CD14-positive monocyte (primary cell): Measurements from ENCODE around the gene FOXD1. TPM values are rescaled to one million over a fixed set of nuclear protein-coding genes. Genes with fewer than 3 reads are reported as not detected.

Experiments
- DNase-seq, 3 donors: peaks; one replicate each; pipeline ENCODE4 v3.0.0-alpha.2; 2011 to 2022
- H2AFZ ChIP-seq: 2 replicates; pipeline ENCODE4 v1.6.0; 2012; ENCODE audit warnings: mild to moderate bottlenecking, low read depth, low read length, inconsistent platforms; ENCODE audit not compliant: insufficient read depth, poor library complexity, severe bottlenecking
- H3K27ac ChIP-seq, 2 donors: 1 replicate in 1 of 2; 2 replicates in 1 of 2; pipeline ENCODE4 v1.5.1; 2012 to 2013; ENCODE audit warnings: low read length in 2 of 2, control low read depth in 1 of 2, inconsistent platforms in 1 of 2, low read depth in 1 of 2, mild to moderate bottlenecking in 1 of 2
- H3K27me3 ChIP-seq, 2 donors: one replicate each; pipeline versions ENCODE4 v1.6.0 to v1.6.1; 2011 to 2013; ENCODE audit warnings: low read length in 2 of 2; ENCODE audit not compliant: control insufficient read depth in 2 of 2, insufficient read depth in 2 of 2
- H3K36me3 ChIP-seq, 2 donors: replicated peaks in 1 of 2; 1 replicate in 1 of 2; 2 replicates in 1 of 2; pipeline versions ENCODE4 v1.5.1 to v1.6.1; 2012 to 2013; ENCODE audit warnings: low read length in 2 of 2, control low read depth in 1 of 2, inconsistent platforms in 1 of 2, mild to moderate bottlenecking in 1 of 2; ENCODE audit not compliant: insufficient read depth in 2 of 2, control insufficient read depth in 1 of 2
- H3K4me1 ChIP-seq, 2 donors: 1 replicate in 1 of 2; 2 replicates in 1 of 2; pipeline versions ENCODE4 v1.5.1 to v1.6.1; 2012 to 2013; ENCODE audit warnings: low read length in 2 of 2, control low read depth in 1 of 2, inconsistent platforms in 1 of 2, mild to moderate bottlenecking in 1 of 2, moderate library complexity in 1 of 2; ENCODE audit not compliant: insufficient read depth in 2 of 2, control insufficient read depth in 1 of 2
- H3K4me2 ChIP-seq: replicated peaks from 2 replicates; pipeline ENCODE3; 2012; ENCODE audit warnings: low read length, moderate library complexity, mild to moderate bottlenecking; ENCODE audit not compliant: poor library complexity, severe bottlenecking; ENCODE audit errors: extremely low read depth
- H3K4me3 ChIP-seq, 3 experiments: fragments of 200-600 bp in 1 of 3; sonication (generic) in 1 of 3; replicated peaks in 1 of 3; 1 replicate in 2 of 3; 2 replicates in 1 of 3; pipeline ENCODE4 v1.5.1; 2011 to 2013; ENCODE audit warnings: low read length in 3 of 3, mild to moderate bottlenecking in 3 of 3, control low read depth in 2 of 3, low read depth in 2 of 3, inconsistent platforms in 1 of 3, moderate library complexity in 1 of 3
- H3K79me2 ChIP-seq: 2 replicates; pipeline ENCODE4 v1.6.0; 2012; ENCODE audit warnings: mild to moderate bottlenecking, control low read depth, inconsistent platforms, low read length, moderate library complexity; ENCODE audit not compliant: insufficient read depth
- H3K9ac ChIP-seq: 2 replicates; pipeline ENCODE4 v1.6.0; 2017; ENCODE audit warnings: low read length, mild to moderate bottlenecking; ENCODE audit not compliant: insufficient read depth, poor library complexity, severe bottlenecking
- H3K9me3 ChIP-seq, 2 donors: replicated peaks in 1 of 2; 1 replicate in 1 of 2; 2 replicates in 1 of 2; pipeline versions ENCODE4 v1.5.1 to v1.6.1; 2012 to 2013; ENCODE audit warnings: low read length in 2 of 2, control low read depth in 1 of 2; ENCODE audit not compliant: control insufficient read depth in 1 of 2, insufficient read depth in 1 of 2
- H4K20me1 ChIP-seq: 2 replicates; pipeline ENCODE4 v1.6.0; 2012; ENCODE audit warnings: mild to moderate bottlenecking, low read length, control low read depth, moderate library complexity; ENCODE audit not compliant: insufficient read depth
- H3K27ac Mint-ChIP-seq, 7 donors: one replicate each; pipeline ENCODE4 v1.8.0; 2020; ENCODE audit warnings: mild to moderate bottlenecking in 7 of 7, mixed read lengths in 7 of 7, moderate library complexity in 6 of 7, inconsistent platforms in 2 of 7
- H3K27me3 Mint-ChIP-seq, 3 donors: one replicate each; pipeline ENCODE4 v1.8.0; 2021 to 2022; ENCODE audit warnings: low read depth in 3 of 3, mild to moderate bottlenecking in 3 of 3, mixed read lengths in 3 of 3, moderate library complexity in 3 of 3, inconsistent platforms in 1 of 3
- H3K36me3 Mint-ChIP-seq, 2 donors: one replicate each; pipeline ENCODE4 v1.8.0; 2020; ENCODE audit warnings: mixed read lengths in 2 of 2, inconsistent platforms in 1 of 2, mild to moderate bottlenecking in 1 of 2
- H3K4me1 Mint-ChIP-seq: one replicate; pipeline ENCODE4 v1.8.0; 2020; ENCODE audit warnings: mild to moderate bottlenecking, mixed read lengths
- H3K4me3 Mint-ChIP-seq, 2 donors: one replicate each; pipeline ENCODE4 v1.8.0; 2020; ENCODE audit warnings: mild to moderate bottlenecking in 2 of 2, mixed read lengths in 2 of 2, moderate library complexity in 1 of 2
- H3K9me3 Mint-ChIP-seq, 7 donors: one replicate each; pipeline ENCODE4 v1.8.0; 2020 to 2022; ENCODE audit warnings: mixed read lengths in 7 of 7, mild to moderate bottlenecking in 6 of 7, moderate library complexity in 6 of 7, inconsistent platforms in 2 of 7
- CTCF ChIP-seq: fragments of 200-600 bp; IDR thresholded peaks from one replicate; pipeline ENCODE4 v1.8.0; 2022; ENCODE audit warnings: antibody characterized with exemption, mild to moderate bottlenecking
- WGBS: methylation state at CpG from one replicate; pipeline ENCODE4 v1.1.5; 2013; ENCODE audit warnings: missing lambda C conversion rate; ENCODE audit not compliant: insufficient coverage; 5-methylcytosine and 5-hydroxymethylcytosine counted together
- intact Hi-C, 2 donors: fragments of 100-400 bp; cut with micrococcal nuclease; formaldehyde crosslinking; loops; one replicate each; pipeline versions ENCODE4 v1.15.0 to v1.15.1; 2023
- polyA plus RNA-seq, 3 donors: library from polyadenylated mRNA; depleted of rRNA in 1 of 3; unstranded in 2 of 3; stranded (reverse) in 1 of 3; fragments of 300-500 nt in 2 of 3; fragments of >200 nt in 1 of 3; fragmentation: Illumina TruSeq in 2 of 3; gene quantifications; 1 replicate in 2 of 3; 2 replicates in 1 of 3; pipeline ENCODE4 v1.2.3, GENCODE V29; 2012 to 2021

Gene FOXD1
- polyA plus RNA-seq, 3 donors = 0.04 TPM; not detected in 2

- no peak overlapping the region for H3K27ac ChIP-seq
- H3K4me2 ChIP-seq = no peak overlapping the region
- Mint-ChIP-seq H3K27ac (no peak overlapping the region), H3K27me3 (peaks cover 6 to 16% (median 7%) of the 10 kb centered on the region in 3 donors), H3K4me3 (no peak overlapping the region), H3K9me3 (no peaks in the 10 kb centered on the region), H3K4me1 (peaks cover 14% of the 10 kb centered on the region), H3K36me3 (peaks cover 4 to 8% of the 10 kb centered on the region in 2 donors)
- no peaks in the 10 kb centered on the region for H3K36me3 ChIP-seq
- no peak overlapping the region for H3K9ac ChIP-seq
- H3K4me1 ChIP-seq = peaks cover 14 to 19% of the 10 kb centered on the region in 2 donors
- no peaks in the 10 kb centered on the region for H3K9me3 ChIP-seq
- H3K4me3 ChIP-seq = no peak overlapping the region
- no peak for DNase-seq
- H3K27me3 ChIP-seq = peaks cover 4 to 14% of the 10 kb centered on the region in 2 donors
- no peak for TF ChIP-seq CTCF
- peaks cover 18% of the 10 kb centered on the region for H3K79me2 ChIP-seq
- H4K20me1 ChIP-seq = no peaks in the 10 kb centered on the region
- H2AFZ ChIP-seq = no peak overlapping the region
- intact Hi-C loops = loop anchor here in 1 of 2 donors (5.0 to 10.0 kb wide), 2 partner anchors 73 to 680 kb away; partner anchors contain the start of genes ANKRA2, TNPO1 and UTP15
Measured at GRCh38 chr5:73494721-73495120, 46.1 kb upstream of the FOXD1 start.

GRCh38 chr5:73493421-73493820, 44.8 kb upstream of the FOXD1 start:
- H3K27ac Mint-ChIP-seq = no peak overlapping the region
- Histone ChIP-seq H3K4me1 (peaks cover 7 to 8% of the 10 kb centered on the region in 2 donors), H3K27ac (no peak overlapping the region), H3K79me2 (peaks cover 5% of the 10 kb centered on the region), H3K9ac (no peak overlapping the region), H3K36me3 (no peaks in the 10 kb centered on the region), H2AFZ (no peak overlapping the region), H3K4me2 (no peak overlapping the region), H3K27me3 (peaks cover 4 to 15% of the 10 kb centered on the region in 2 donors), H4K20me1 (no peaks in the 10 kb centered on the region), H3K4me3 (no peak overlapping the region), H3K9me3 (no peaks in the 10 kb centered on the region)
- peaks cover 6 to 20% (median 10%) of the 10 kb centered on the region in 3 donors for H3K27me3 Mint-ChIP-seq
- peaks cover 6% of the 10 kb centered on the region for H3K4me1 Mint-ChIP-seq
- intact Hi-C loops = loop anchor here in 1 of 2 donors (10.0 kb wide), 1 partner anchor 679 kb away; the partner anchor contains the start of gene TNPO1
- TF ChIP-seq CTCF = no peak
- DNase-seq = no peak
- WGBS = 100% methylated on average over 1 of the region's 3 CpGs
- H3K4me3 Mint-ChIP-seq = no peak overlapping the region
- no peaks in the 10 kb centered on the region for H3K9me3 Mint-ChIP-seq
- H3K36me3 Mint-ChIP-seq = peaks cover 0 to 2% of the 10 kb centered on the region in 2 donors
